Measurements from ENCODE around the gene CR1. TPM values are rescaled to one million over a fixed set of nuclear protein-coding genes. Genes with fewer than 3 reads are reported as not detected.

Gene CR1
- polyA plus RNA-seq, 3 donors: 11.3 to 30.8 (median 26.5) TPM

DNA sequence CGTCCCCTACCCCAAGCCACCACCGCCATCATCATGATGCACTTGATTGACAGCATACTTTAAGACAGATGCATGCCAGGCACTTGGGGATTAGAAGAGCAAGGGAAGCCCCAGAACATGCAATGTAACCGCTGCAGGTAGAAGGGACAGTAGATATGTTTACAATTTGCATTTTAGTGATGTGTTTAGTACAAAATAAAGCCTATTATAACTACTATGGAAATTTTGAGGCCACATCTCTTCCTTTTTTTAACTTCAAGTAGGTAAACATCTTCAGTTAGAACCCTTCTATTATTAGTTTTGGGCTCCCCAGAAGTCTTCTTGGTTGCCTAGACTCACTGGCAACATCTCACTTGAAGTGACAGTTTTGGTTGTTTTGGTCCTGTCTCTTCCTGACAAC lies 174.2 kb downstream of the CR1 start:
- H3K4me2 ChIP-seq (replicated peaks; ENCODE audit: extremely low read depth, low read length, poor library complexity, severe bottlenecking): no peak overlapping the region
- intact Hi-C loops (cut with micrococcal nuclease): no loop called here
- no peaks in the 10 kb centered on the region for H4K20me1 ChIP-seq (ENCODE audit: insufficient read depth, low read length)
- no peaks in the 10 kb centered on the region for H3K79me2 ChIP-seq (ENCODE audit: insufficient read depth, low read length)
- H3K9me3 ChIP-seq (replicated peaks in 1 of 2; ENCODE audit: control insufficient read depth in 1 of 2, insufficient read depth in 1 of 2, low read length in 2 of 2): no peaks in the 10 kb centered on the region
- peaks cover 14% of the 10 kb centered on the region for H3K4me1 Mint-ChIP-seq
- no peak for DNase-seq
- peaks cover 7 to 10% of the 10 kb centered on the region in 2 donors for H3K4me1 ChIP-seq (ENCODE audit: control insufficient read depth in 1 of 2, insufficient read depth in 2 of 2, low read length in 2 of 2)
- H3K27ac Mint-ChIP-seq: no peak overlapping the region
- no peak overlapping the region for H3K4me3 ChIP-seq (replicated peaks in 1 of 3; ENCODE audit: low read depth in 2 of 3, low read length in 3 of 3)
- 100% methylated on average over 2 of the region's 3 CpGs for WGBS (ENCODE audit: insufficient coverage)
- H3K27me3 ChIP-seq (ENCODE audit: control insufficient read depth in 2 of 2, insufficient read depth in 2 of 2, low read length in 2 of 2): peaks cover 53 to 58% of the 10 kb centered on the region in 2 donors
- peak overlapping the region in 1 of 2 donors; percentile 86 for H3K4me3 Mint-ChIP-seq
- H3K36me3 Mint-ChIP-seq: no peaks in the 10 kb centered on the region
- peaks cover 25 to 58% (median 45%) of the 10 kb centered on the region in 3 donors for H3K27me3 Mint-ChIP-seq (ENCODE audit: low read depth in 3 of 3)
- peaks cover 2 to 17% (median 6%) of the 10 kb centered on the region in 7 donors for H3K9me3 Mint-ChIP-seq
- TF ChIP-seq, protein P1, sequence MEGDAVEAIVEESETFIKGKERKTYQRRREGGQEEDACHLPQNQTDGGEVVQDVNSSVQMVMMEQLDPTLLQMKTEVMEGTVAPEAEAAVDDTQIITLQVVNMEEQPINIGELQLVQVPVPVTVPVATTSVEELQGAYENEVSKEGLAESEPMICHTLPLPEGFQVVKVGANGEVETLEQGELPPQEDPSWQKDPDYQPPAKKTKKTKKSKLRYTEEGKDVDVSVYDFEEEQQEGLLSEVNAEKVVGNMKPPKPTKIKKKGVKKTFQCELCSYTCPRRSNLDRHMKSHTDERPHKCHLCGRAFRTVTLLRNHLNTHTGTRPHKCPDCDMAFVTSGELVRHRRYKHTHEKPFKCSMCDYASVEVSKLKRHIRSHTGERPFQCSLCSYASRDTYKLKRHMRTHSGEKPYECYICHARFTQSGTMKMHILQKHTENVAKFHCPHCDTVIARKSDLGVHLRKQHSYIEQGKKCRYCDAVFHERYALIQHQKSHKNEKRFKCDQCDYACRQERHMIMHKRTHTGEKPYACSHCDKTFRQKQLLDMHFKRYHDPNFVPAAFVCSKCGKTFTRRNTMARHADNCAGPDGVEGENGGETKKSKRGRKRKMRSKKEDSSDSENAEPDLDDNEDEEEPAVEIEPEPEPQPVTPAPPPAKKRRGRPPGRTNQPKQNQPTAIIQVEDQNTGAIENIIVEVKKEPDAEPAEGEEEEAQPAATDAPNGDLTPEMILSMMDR (IDR thresholded peaks at IDR 0.05): no peak
- H3K27ac ChIP-seq (ENCODE audit: low read depth in 1 of 2, low read length in 2 of 2): no peak overlapping the region
- no peak overlapping the region for H2AFZ ChIP-seq (ENCODE audit: insufficient read depth, low read depth, low read length, poor library complexity, severe bottlenecking)
- H3K9ac ChIP-seq (ENCODE audit: insufficient read depth, low read length, poor library complexity, severe bottlenecking): no peak overlapping the region
- no peaks in the 10 kb centered on the region for H3K36me3 ChIP-seq (replicated peaks in 1 of 2; ENCODE audit: control insufficient read depth in 1 of 2, insufficient read depth in 2 of 2, low read length in 2 of 2)

DNA sequence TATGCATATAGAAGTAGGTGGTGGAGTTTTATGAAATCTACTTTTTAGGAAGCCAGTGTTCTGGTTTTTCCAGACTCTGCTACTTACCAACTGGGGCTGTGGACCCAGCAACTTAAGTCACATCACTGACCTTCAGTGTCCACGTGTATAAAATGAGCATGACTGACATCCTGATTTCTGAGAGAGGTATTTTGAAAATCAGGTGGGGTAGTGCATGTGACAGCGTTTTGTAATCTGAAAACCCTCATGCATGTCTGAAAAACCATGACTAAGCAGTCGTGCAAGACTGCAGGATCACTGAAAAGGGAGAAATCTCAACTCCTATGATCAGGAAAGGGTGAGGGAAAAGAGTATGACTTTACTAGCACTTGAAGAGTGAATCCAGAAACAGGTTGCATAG lies 175.0 kb downstream of the CR1 start:
- no peak for DNase-seq
- 0% methylated on average over 2 of the region's 3 CpGs for WGBS (ENCODE audit: insufficient coverage)

More for the DNA sequence above, 175.0 kb downstream of the CR1 start:
- no peak overlapping the region for H2AFZ ChIP-seq (ENCODE audit: insufficient read depth, low read depth, low read length, poor library complexity, severe bottlenecking)
- no peak overlapping the region for H3K4me3 ChIP-seq (replicated peaks in 1 of 3; ENCODE audit: low read depth in 2 of 3, low read length in 3 of 3)
- TF ChIP-seq, protein P1 (IDR thresholded peaks at IDR 0.05): no peak
- no peak overlapping the region for H3K9ac ChIP-seq (ENCODE audit: insufficient read depth, low read length, poor library complexity, severe bottlenecking)
- H3K27ac ChIP-seq (ENCODE audit: low read depth in 1 of 2, low read length in 2 of 2): no peak overlapping the region
- no peaks in the 10 kb centered on the region for H4K20me1 ChIP-seq (ENCODE audit: insufficient read depth, low read length)
- no peaks in the 10 kb centered on the region for H3K36me3 ChIP-seq (replicated peaks in 1 of 2; ENCODE audit: control insufficient read depth in 1 of 2, insufficient read depth in 2 of 2, low read length in 2 of 2)
- Mint-ChIP-seq H3K36me3 (no peaks in the 10 kb centered on the region), H3K9me3 (peaks cover 2 to 16% (median 5%) of the 10 kb centered on the region in 7 donors), H3K4me3 (no peak overlapping the region), H3K27ac (no peak overlapping the region), H3K27me3 (ENCODE audit: low read depth in 3 of 3) (peaks cover 26 to 58% (median 45%) of the 10 kb centered on the region in 3 donors), H3K4me1 (peaks cover 14% of the 10 kb centered on the region)
- intact Hi-C loops (cut with micrococcal nuclease): no loop called here
- H3K4me2 ChIP-seq (replicated peaks; ENCODE audit: extremely low read depth, low read length, poor library complexity, severe bottlenecking): no peak overlapping the region
- peaks cover 53 to 58% of the 10 kb centered on the region in 2 donors for H3K27me3 ChIP-seq (ENCODE audit: control insufficient read depth in 2 of 2, insufficient read depth in 2 of 2, low read length in 2 of 2)
- H3K9me3 ChIP-seq (replicated peaks in 1 of 2; ENCODE audit: control insufficient read depth in 1 of 2, insufficient read depth in 1 of 2, low read length in 2 of 2): no peaks in the 10 kb centered on the region
- H3K79me2 ChIP-seq (ENCODE audit: insufficient read depth, low read length): no peaks in the 10 kb centered on the region
- peaks cover 7 to 10% of the 10 kb centered on the region in 2 donors for H3K4me1 ChIP-seq (ENCODE audit: control insufficient read depth in 1 of 2, insufficient read depth in 2 of 2, low read length in 2 of 2)

All from CD14-positive monocyte (primary cell).